WERI-Rb-1 (cell line): ENCODE results near the gene MCM3.

Source experiments
- DNase-seq: peaks from one replicate; pipeline ENCODE4 v3.0.0-alpha.2; 2020
- H3K27ac ChIP-seq: fragments of 250-450 bp; sonication (Bioruptor Pico); 2 replicates; pipeline ENCODE4 v1.5.1; 2020; ENCODE audit warnings: mild to moderate bottlenecking, moderate library complexity
- H3K27me3 ChIP-seq: fragments of 250-450 bp; sonication (Bioruptor Pico); 2 replicates; pipeline ENCODE4 v1.5.1; 2021; ENCODE audit warnings: mild to moderate bottlenecking, low read depth, moderate library complexity; ENCODE audit not compliant: insufficient read depth, severe bottlenecking
- H3K36me3 ChIP-seq: fragments of 250-450 bp; sonication (Bioruptor Pico); 2 replicates; pipeline ENCODE4 v1.5.1; 2020; ENCODE audit warnings: mild to moderate bottlenecking, moderate library complexity
- H3K4me3 ChIP-seq: 2 replicates; pipeline ENCODE4 v1.5.1; 2011; ENCODE audit warnings: low read depth, mild to moderate bottlenecking, control low read depth, low read length
- H3K9me3 ChIP-seq: fragments of 250-450 bp; sonication (Bioruptor Pico); 2 replicates; pipeline ENCODE4 v1.5.1; 2021; ENCODE audit warnings: mild to moderate bottlenecking, moderate library complexity; ENCODE audit not compliant: severe bottlenecking
- TF ChIP-seq, protein P1 (sequence below): IDR thresholded peaks from 2 replicates; pipeline ENCODE4 v1.5.1; 2011; ENCODE audit warnings: low read depth, mild to moderate bottlenecking, control low read depth, inconsistent platforms, low read length

Gene MCM3

DNA sequence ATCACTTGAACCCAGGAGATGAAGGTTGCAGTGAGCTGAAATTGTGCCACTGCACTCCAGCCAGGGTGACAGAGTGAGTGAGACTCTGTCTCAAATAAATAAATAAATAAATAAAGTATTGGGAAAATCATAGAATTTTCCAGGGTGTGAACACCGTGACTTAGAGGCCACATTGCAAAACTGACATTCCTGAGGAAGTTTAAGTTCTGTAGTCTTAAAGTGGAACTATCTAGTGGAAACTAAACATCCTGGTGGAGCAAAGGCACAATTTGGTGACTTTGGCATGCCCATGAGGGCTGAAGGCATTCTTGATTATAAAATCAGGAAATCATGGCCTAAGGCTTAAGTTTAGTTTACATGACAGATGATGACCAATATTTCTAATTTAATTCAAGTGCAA is 32.7 kb upstream of the MCM3 start:
- Histone ChIP-seq H3K27ac (no peak overlapping the region), H3K27me3 (no peaks in the 10 kb centered on the region), H3K4me3 (no peak overlapping the region), H3K9me3 (no peaks in the 10 kb centered on the region), H3K36me3 (no peaks in the 10 kb centered on the region)
- no peak for DNase-seq
- TF ChIP-seq, protein P1, sequence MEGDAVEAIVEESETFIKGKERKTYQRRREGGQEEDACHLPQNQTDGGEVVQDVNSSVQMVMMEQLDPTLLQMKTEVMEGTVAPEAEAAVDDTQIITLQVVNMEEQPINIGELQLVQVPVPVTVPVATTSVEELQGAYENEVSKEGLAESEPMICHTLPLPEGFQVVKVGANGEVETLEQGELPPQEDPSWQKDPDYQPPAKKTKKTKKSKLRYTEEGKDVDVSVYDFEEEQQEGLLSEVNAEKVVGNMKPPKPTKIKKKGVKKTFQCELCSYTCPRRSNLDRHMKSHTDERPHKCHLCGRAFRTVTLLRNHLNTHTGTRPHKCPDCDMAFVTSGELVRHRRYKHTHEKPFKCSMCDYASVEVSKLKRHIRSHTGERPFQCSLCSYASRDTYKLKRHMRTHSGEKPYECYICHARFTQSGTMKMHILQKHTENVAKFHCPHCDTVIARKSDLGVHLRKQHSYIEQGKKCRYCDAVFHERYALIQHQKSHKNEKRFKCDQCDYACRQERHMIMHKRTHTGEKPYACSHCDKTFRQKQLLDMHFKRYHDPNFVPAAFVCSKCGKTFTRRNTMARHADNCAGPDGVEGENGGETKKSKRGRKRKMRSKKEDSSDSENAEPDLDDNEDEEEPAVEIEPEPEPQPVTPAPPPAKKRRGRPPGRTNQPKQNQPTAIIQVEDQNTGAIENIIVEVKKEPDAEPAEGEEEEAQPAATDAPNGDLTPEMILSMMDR, result no peak

DNA sequence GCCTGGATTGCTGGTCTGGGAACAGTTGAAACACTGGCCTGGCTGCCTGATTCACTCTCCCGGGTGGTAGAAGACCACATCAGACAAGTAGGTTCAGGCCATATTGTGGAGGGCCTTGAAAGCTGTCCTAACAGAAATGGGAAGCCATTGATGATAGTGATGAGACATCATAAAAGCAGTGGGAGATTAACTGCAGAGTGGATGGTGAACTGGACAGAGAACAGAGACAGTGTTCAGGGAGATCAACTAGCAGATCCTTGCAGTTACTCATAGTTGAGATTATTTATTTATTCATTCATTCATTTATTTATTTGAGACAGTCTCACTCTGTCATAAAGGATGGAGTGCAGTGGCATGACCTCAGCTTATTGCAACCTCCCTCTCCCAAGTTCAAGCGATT is 30.2 kb upstream of the MCM3 start:
- no peak for DNase-seq
- Histone ChIP-seq H3K27ac (no peak overlapping the region), H3K4me3 (no peak overlapping the region), H3K36me3 (no peaks in the 10 kb centered on the region), H3K9me3 (no peaks in the 10 kb centered on the region), H3K27me3 (no peaks in the 10 kb centered on the region)
- TF ChIP-seq, protein P1, result no peak

DNA sequence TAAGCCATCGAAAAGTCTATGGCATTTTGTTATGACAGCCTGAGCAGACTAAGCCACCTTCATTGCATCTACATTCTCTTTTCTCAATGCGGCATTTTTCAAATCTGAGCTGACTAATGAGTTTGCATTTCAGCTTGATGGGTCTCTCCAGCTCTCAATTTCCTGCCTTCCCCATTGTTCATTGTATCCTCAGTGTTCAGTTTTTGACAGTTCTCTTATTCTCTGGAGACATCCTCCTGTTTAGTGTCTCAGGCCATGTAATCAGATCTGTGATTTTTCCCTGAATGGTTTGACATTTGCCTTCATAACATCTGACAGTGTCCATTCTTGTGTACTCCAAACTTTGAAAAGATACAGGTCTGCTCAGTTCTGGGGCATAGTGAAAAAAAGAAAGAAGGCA is 27.9 kb upstream of the MCM3 start:
- no peak overlapping the region for H3K27ac ChIP-seq
- no peaks in the 10 kb centered on the region for H3K9me3 ChIP-seq
- H3K4me3 ChIP-seq, result no peak overlapping the region
- TF ChIP-seq, protein P1, result no peak
- H3K27me3 ChIP-seq, result no peaks in the 10 kb centered on the region
- no peaks in the 10 kb centered on the region for H3K36me3 ChIP-seq
- no peak for DNase-seq

DNA sequence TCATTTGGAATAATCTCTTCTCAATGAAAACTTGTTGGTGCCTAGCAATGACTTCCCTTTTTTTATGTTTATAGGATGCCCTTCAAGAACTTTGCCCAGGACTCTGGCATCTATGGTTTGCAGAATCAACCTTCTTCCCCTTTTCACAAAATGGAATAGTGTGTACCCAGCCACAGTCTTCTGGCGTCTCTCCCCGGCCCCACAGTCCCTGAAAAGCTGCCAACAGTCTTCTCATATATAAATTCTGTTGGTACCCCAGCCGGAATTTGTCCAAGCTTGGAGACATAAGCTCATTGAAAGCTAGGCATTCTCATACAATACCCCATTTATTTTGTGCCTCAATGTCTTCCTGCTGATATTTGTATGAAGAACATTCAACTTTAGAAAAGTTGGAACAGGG is 26.4 kb upstream of the MCM3 start:
- no peaks in the 10 kb centered on the region for H3K36me3 ChIP-seq
- DNase-seq, result no peak
- no peaks in the 10 kb centered on the region for H3K9me3 ChIP-seq
- H3K4me3 ChIP-seq, result no peak overlapping the region
- no peaks in the 10 kb centered on the region for H3K27me3 ChIP-seq
- TF ChIP-seq, protein P1, result no peak
- no peak overlapping the region for H3K27ac ChIP-seq

DNA sequence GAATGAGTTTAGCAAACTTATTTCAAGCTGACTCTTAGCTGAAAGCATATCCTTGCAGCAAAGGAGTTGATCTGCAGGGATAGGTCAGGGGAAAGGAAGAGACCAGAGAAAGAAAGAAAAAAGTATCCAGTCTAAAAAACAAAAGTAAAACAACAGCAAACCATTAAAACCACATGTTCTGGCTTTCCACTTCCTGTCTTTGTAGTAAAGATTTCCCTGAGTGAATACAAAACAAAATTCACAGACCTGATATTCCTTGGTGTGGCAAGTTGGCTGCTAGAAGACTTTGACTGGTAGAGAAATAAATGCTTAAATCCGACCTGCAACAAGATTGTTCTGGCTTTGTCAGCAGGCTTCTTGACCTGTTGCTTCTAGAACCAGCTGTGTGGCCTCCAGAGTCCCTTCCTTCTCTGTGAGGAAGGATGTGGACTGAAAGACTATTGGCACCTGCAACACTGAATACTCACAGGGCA is 23.4 kb upstream of the MCM3 start:
- Histone ChIP-seq H3K36me3 (no peaks in the 10 kb centered on the region), H3K4me3 (no peak overlapping the region), H3K27me3 (no peaks in the 10 kb centered on the region), H3K27ac (no peak overlapping the region), H3K9me3 (no peaks in the 10 kb centered on the region)
- TF ChIP-seq, protein P1, result no peak
- DNase-seq, result no peak
